NB4 (cell line): ENCODE results near the gene INTS15.

Experiments used
- DNase-seq: peaks from one replicate; pipeline ENCODE4 v3.0.0; 2010; ENCODE audit warnings: low read depth
- H3K4me3 ChIP-seq: one replicate; pipeline ENCODE4 v1.5.1; 2011; ENCODE audit warnings: mild to moderate bottlenecking, low read depth, low read length, moderate library complexity
- CTCF ChIP-seq: IDR thresholded peaks from one replicate; pipeline ENCODE4 v1.5.1; 2012; ENCODE audit warnings: low read depth, low read length
- MAX ChIP-seq: IDR thresholded peaks from 2 replicates; pipeline ENCODE4 v1.6.1; 2011; ENCODE audit warnings: low read depth, low read length
- MYC ChIP-seq: IDR thresholded peaks from 2 replicates; pipeline ENCODE4 v1.6.1; 2011; ENCODE audit warnings: low read depth, low read length
- POLR2A ChIP-seq: IDR thresholded peaks from 2 replicates; pipeline ENCODE4 v1.6.1; 2011; ENCODE audit warnings: mild to moderate bottlenecking; ENCODE audit not compliant: insufficient read length; ENCODE audit errors: extremely low read depth

INTS15 gene

GRCh38 chr7:6647080-6647479 lies 57.3 kb downstream of the INTS15 start:
- H3K4me3 ChIP-seq: no peak overlapping the region
- TF ChIP-seq CTCF (no peak), MYC (no peak), MAX (no peak), POLR2A (no peak)
- no peak for DNase-seq

GRCh38 chr7:6647541-6647940 lies 57.7 kb downstream of the INTS15 start:
- no peak for TF ChIP-seq MAX
- TF ChIP-seq CTCF: no peak
- TF ChIP-seq MYC: no peak
- no peak for TF ChIP-seq POLR2A
- H3K4me3 ChIP-seq: no peak overlapping the region
- no peak for DNase-seq

GRCh38 chr7:6648066-6648814 lies 58.4 kb downstream of the INTS15 start:
- H3K4me3 ChIP-seq: no peak overlapping the region
- no peak for TF ChIP-seq MYC
- DNase-seq: no peak

DNA sequence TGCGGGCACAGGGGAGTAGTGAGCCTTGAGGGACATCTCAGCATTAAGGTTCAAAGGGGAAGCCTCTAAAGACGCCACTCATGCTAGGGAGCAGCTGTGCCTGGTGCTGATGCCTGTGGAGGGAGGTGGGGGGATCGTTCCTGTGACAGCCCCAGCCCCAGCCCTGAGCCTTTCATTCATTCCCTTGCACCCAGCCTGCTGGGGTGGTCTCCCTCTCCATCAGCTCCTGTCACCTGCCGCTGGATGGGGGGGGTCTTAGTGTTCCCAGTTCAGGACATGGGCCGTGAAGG lies 58.9 kb downstream of the INTS15 start:
- TF ChIP-seq POLR2A (no peak), CTCF (no peak), MYC (no peak), MAX (no peak)
- DNase-seq: no peak
- no peak overlapping the region for H3K4me3 ChIP-seq

- TF ChIP-seq POLR2A (no peak), MAX (no peak), CTCF (no peak), MYC (no peak)
- DNase-seq: no peak
These were observed 59.6 kb downstream of the INTS15 start for GRCh38 chr7:6649241-6649961.

GRCh38 chr7:6650086-6650485 lies 60.3 kb downstream of the INTS15 start:
- no peak overlapping the region for H3K4me3 ChIP-seq
- DNase-seq: no peak
- no peak for TF ChIP-seq MYC
- TF ChIP-seq MAX: no peak

More at GRCh38 chr7:6649241-6649961, 59.6 kb downstream of the INTS15 start:
- H3K4me3 ChIP-seq: no peak overlapping the region
